Inferior parietal cortex (tissue), 1 donor: ENCODE measurements around the gene KDM4B.
"Not testable (repeated sequence)": the region's sequence is repeated elsewhere in the genome, so short reads cannot be mapped to it uniquely, and the experiment has no call there.

Experiments
- DNase-seq: peaks from one replicate; pipeline ENCODE4 v3.0.0-alpha.2; 2016; ENCODE audit errors: extremely low spot score

Gene KDM4B

DNA sequence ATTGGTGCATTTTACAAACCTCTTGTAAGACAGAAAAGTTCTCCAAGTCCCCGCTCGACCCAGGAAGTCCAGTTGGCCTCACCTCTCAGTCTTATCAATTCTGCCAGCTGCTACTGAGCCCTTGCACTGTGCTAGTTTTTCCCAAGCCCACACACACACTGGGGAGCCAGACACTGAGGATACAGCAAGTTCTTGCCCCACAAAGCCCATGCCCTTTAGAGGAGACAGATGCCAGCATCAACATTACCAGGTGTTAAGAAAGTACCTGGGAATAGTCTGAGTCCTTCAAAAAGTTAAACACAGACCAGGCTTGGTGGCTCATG lies 196.7 kb downstream of the KDM4B start:
- DNase-seq, result no peak

DNA sequence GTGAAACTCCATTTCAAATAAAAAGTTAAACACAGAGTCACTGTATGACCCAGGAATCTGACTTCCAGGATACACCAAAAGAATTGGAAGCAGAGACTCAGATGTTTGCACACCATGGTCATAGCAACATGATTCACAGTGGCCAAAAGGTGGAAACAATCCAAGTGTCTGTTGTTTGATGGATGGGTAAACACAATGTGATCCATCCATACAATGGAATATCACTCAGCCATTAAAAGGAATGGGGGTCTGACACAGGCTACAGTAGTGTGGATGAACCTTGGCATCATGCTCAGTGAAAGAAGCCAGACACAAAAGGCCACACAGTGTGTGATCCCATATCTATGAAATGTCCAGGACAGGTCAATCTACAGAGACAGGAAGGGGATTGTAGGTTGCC lies 197.3 kb downstream of the KDM4B start:
- no peak for DNase-seq

GRCh38 chr19:5170329-5170745 lies 201.4 kb downstream of the KDM4B start:
- no peak for DNase-seq

DNA sequence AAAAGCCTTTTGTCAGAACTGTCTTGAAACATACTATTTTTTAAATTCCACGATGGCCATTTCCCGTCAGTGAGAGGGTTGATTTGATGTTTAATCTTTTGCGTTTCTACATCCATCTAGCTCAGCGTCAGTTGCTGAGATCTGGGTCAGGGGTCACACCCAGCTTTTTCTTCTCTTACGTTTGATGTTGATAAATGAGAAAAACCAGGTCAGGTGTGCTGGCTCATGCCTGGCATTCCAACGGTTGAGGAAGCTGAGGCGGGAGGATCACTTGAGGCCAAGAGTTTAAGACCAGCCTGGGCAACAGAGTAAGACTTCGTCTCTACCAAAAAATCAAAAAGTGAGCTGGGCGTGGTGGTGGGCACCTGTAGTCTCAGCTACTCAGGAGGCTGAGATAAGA lies 202.8 kb downstream of the KDM4B start:
- no peak for DNase-seq

DNA sequence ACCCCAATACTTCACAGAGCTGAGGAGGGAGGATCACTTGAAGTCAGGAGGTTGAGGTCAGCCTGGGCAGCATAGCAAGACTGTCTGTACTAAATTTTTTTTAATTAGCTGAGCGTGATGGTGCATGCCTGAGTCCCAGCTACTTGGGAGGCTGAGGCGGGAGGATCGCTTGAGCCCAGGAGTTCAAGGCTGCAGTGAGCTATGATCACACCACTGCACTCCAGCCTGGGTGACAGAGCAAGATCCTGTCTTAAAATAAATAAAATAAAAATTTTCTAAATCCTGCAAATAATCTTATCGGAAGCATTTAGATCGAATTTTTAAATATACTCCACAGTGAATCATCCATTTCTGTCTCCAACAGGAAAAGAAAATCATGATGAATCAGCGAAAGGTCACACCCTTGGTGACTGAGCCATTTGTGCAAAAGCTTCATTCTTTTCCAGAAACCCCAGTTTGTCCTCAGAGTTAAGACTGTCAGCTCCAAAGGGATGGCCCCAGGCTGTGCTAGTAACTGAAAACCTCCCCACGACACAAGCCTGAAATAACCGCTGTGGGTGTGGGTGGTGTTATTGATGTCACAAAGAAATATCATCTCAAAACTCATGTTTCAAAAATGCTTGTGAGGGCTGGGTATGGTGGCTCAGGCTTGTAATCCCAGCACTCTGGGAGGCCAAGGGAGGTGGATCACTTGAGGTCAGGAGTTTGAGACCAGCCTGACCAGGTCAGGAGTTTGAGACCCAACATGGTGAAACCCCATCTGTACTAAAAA lies 204.1 kb downstream of the KDM4B start:
- peak; percentile 34 for DNase-seq

DNA sequence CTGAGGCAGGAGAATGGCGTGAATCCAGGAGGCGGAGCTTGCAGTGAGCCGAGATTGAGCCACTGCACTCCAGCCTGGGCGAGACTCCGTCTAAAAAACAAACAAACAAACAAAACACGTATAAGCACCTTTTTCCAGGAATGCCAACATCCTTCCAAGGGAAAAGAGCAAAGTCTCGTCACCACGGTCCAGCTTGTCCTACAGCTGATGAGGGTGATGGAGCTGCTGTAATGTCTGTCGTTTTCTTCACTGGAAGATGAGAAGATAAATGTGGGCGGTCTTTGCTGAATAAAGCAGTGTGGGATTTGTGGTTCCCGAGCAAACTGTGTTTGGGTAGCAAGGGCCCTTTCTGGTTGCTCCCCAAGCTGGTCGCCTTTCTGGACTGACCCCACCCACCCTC lies 205.1 kb downstream of the KDM4B start:
- no peak for DNase-seq

GRCh38 chr19:5177745-5178450 lies 209.0 kb downstream of the KDM4B start:
- no peak for DNase-seq

DNA sequence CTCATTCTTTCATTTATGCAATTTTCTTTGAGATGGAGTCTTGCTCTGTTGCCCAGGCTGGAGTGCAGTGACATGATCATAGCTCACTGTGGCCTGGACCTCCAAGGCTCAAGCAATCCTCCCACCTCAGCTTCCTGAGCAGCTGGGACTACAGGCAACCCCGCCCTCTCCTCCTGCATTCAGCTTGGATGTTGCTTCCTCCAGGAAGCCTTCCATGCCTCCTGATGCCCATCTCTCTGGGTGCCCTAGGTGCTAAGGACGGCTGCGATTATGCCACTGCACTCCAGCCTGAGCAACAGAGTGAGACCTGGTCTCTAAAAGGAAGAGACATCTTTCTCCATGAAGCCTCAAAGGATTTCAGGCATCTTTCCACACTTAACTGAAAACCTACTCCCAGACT lies 209.9 kb downstream of the KDM4B start:
- DNase-seq, result no peak

GRCh38 chr19:5179256-5179655 lies 210.3 kb downstream of the KDM4B start:
- DNase-seq, result no peak

DNA sequence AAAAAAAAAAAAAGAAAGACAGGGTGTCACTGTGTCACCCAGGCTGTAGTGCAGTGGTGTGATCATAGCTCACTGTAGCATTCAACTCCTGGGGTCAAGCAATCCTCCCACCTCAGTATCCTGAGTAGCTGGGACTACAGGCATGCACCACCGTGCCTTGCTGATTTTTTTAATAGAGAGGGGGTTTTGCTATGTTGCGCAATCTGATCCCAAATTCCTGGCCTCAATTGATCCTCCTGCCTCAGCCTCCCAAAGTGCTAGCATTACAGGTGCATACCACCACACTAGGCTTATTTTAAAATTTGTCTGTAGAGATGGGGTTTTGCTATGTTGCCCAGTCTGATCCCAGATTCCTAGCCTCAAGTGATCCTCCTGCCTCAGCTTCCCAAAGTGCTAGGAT lies 212.4 kb downstream of the KDM4B start:
- no peak for DNase-seq

GRCh38 chr19:5182751-5183150 lies 213.8 kb downstream of the KDM4B start:
- DNase-seq, result peak; percentile 6

DNA sequence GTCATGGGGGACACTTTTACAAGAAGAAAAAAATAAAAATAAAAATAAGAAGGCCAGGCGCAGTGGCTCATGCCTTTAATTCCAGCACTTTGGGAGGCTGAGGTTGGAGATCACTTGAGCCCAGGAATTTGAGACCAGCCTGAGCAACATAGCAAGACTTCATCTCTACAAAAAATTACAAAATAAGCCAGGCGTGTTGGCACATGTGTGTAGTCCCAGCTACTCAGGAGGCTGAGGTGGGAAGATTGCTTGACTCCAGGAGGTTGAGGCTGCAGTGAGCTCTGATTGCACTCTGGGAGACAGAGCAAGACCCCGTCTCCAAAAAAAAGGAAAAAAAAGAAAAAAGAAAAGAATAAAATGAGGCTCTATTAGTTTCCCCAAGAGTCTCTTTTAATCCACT lies 214.7 kb downstream of the KDM4B start:
- no peak for DNase-seq

DNA sequence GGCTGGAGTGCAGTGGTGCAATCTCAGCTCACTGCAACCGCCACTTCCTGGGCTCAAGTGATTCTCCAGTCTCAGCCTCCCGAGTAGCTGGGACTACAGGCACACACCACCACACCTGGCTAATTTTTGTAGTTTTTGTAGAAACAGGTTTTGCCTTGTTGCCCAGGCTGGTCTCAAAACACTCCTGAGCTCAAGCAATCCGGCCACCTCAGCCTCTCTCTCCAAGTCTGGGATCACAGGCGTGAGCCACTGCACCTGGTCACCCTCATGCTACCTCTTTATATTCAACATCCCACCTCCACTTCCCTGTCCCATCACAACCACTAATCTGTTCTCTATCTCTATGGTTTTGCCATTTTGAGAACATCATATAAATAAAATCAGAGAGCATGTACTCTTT lies 216.0 kb downstream of the KDM4B start:
- no peak for DNase-seq

GRCh38 chr19:5186293-5187050 lies 217.6 kb downstream of the KDM4B start:
- no peak for DNase-seq

GRCh38 chr19:5188548-5189317 lies 219.8 kb downstream of the KDM4B start:
- no peak for DNase-seq

DNA sequence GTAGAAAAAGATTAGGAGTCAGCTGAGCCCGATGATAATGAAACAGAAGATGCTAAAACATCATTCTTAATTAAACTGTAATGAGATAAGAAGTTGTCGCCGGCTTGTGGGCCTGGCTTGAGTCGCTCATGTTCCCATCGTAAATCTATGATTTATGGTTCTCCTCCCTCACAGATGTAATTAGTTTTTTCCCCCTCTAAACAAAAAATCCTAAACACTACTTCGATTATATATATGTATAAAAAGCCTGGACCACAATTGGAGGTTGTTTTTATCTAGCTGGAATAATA lies 220.3 kb downstream of the KDM4B start:
- no peak for DNase-seq

- no peak for DNase-seq
These were observed 222.2 kb downstream of the KDM4B start for GRCh38 chr19:5191091-5191490.

DNA sequence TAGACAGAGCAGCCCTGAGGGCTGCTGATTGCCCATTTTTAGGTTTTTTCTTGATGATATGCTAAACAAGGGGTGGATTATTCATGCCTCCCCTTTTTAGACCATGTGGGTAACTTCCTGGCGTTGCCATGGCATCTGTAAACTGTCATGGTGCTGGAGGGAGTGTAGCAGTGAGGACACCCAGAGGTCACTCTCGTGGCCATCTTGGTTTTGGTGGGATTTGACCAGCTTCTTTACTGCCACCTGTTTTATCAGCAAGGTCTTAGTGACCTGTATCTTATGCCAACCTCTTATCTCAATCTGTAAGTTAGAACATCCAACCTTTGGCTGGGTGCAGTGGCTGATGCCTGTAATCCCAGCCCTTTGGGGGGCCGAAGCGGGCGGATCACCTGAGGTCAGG lies 223.7 kb downstream of the KDM4B start:
- DNase-seq, result no peak

- DNase-seq, result no peak
These were observed 224.3 kb downstream of the KDM4B start for GRCh38 chr19:5193192-5193591.

DNA sequence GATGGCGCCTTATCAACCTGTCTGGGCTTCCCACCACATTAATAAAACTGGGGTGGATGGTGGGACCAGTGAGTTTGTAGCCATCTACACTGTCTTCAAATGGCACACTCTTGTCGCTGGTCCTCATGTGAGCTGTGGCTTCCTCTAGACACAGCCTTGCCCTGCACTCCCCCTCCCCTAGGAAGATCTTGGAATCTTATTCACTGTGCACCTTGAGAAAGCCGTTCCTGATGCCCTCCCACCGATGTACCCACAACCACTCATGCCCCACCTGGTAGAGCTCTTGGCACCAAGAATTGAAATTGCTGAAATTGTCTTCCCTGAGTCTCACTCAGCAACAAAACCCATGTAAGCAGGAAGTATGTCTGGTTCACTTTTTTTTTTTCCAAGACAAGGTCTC lies 225.7 kb downstream of the KDM4B start:
- no peak for DNase-seq

DNA sequence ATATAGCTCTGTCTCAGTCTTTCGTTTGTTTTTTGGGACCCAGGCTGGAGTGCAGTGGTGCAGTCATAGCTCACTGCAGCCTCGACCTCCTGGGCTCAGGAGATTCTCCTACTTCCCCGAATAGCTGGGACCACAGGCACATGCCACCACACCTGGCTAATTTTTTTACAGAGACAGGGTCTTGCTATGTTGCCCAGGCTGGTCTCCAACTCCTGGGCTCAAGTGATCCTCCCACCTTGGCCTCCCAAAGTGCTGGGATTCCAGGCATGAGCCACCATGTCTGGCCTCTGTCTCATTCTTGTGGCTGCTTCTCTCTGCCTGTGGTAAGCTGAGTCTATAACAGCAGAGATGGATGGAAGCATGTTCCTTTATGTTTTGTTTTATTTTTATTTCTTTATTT lies 226.7 kb downstream of the KDM4B start:
- DNase-seq, result not testable (repeated sequence)

GRCh38 chr19:5196832-5197231 lies 227.9 kb downstream of the KDM4B start:
- no peak for DNase-seq
